Measurements from ENCODE around the gene FTO.

GRCh38 chr16:54075446-54075845, 371.5 kb downstream of the FTO start:
- no peak for TF ChIP-seq POLR2AphosphoS5 (IDR thresholded peaks at IDR 0.05)
- TF ChIP-seq POLR2A (IDR thresholded peaks at IDR 0.05) = no peak
